ENCODE data around the gene FBXW12.

The FBXW12 gene

GRCh38 chr3:48431224-48432029 lies 59.4 kb downstream of the FBXW12 start:
- TF ChIP-seq POLR2AphosphoS5 (IDR thresholded peaks at IDR 0.05; ENCODE audit: borderline replicate concordance, low read depth, low read length): no peak
- TF ChIP-seq FOXP2 (optimal IDR thresholded peaks at IDR 0.05; ENCODE audit: control extremely low read depth, extremely low read length, insufficient read depth): no peak
- no peak for TF ChIP-seq EZH2 (IDR thresholded peaks at IDR 0.05)
- DNase-seq (ENCODE audit: low read depth, low spot score): no peak
- H3K9me3 ChIP-seq (ENCODE audit: low read depth, low read length): no peaks in the 10 kb centered on the region
- H3K4me3 ChIP-seq: no peak overlapping the region
- no peak overlapping the region for H3K27ac ChIP-seq
- H3K36me3 ChIP-seq (ENCODE audit: insufficient read depth, low read length): no peaks in the 10 kb centered on the region; the same call in 1 of the 2 replicates
- no peak overlapping the region for H3K9ac ChIP-seq (ENCODE audit: insufficient read length)

DNA sequence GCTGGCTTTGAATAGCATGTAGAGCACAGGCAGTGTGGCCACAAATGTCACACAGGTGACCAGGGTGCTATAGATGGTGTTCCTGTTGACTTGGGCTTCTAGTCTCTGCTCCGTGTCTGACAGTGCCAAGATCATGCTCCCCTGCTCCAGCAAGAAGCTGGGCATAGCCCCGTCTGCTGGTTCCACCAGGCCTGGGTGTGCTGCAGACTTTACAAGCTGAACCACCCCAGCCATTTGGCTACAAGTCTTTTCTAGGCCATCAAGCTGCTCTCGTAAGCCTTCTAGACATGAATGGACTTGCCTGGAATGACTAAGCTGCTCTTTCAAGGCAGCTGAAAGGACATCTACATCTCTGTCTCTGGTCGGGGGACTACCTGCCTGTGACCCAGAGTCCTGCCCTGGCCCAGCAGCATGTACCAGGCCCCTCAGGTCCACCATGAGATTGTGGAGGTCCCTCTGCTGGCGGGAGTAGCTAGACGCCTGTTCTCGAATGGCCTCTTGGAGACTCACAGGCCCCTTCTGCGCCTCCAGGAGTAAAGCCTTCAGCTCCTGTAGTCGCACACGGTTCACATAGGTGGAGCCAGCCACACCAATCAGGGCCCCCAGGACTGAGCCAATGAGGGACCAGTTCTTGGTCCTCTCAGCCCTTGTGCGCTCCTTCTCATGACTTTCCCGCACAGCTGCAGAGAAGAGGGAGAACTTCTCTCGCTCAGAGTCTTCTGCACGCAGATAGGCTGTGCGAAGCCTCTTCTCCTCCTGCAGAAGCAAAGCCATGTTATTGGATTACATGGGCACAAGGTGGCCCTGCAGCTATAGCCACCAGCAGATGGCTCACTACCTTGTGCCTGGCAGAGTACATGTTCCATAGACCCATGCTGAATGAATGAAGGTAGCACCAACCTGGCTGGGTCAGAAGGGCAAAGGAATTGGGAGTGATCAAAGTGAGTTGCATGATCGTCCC lies 60.7 kb downstream of the FBXW12 start:
- no peak for TF ChIP-seq POLR2AphosphoS5 (IDR thresholded peaks at IDR 0.05; ENCODE audit: borderline replicate concordance, low read depth, low read length)
- no peak for TF ChIP-seq EZH2 (IDR thresholded peaks at IDR 0.05)
- no peak for TF ChIP-seq FOXP2 (optimal IDR thresholded peaks at IDR 0.05; ENCODE audit: control extremely low read depth, extremely low read length, insufficient read depth)
- Histone ChIP-seq H3K9me3 (ENCODE audit: low read depth, low read length) (no peaks in the 10 kb centered on the region), H3K9ac (ENCODE audit: insufficient read length) (no peak overlapping the region), H3K36me3 (ENCODE audit: insufficient read depth, low read length) (no peaks in the 10 kb centered on the region; the same call in 1 of the 2 replicates), H3K27ac (no peak overlapping the region), H3K4me3 (no peak overlapping the region)
- no peak for DNase-seq (ENCODE audit: low read depth, low spot score)

- TF ChIP-seq POLR2AphosphoS5 (IDR thresholded peaks at IDR 0.05; ENCODE audit: borderline replicate concordance, low read depth, low read length) (no peak), FOXP2 (optimal IDR thresholded peaks at IDR 0.05; ENCODE audit: control extremely low read depth, extremely low read length, insufficient read depth) (no peak), EZH2 (IDR thresholded peaks at IDR 0.05) (no peak)
- no peaks in the 10 kb centered on the region; the same call in 1 of the 2 replicates for H3K36me3 ChIP-seq (ENCODE audit: insufficient read depth, low read length)
- H3K4me3 ChIP-seq: no peak overlapping the region
- H3K9ac ChIP-seq (ENCODE audit: insufficient read length): no peak overlapping the region
- H3K27ac ChIP-seq: no peak overlapping the region
- no peak for DNase-seq (ENCODE audit: low read depth, low spot score)
- no peaks in the 10 kb centered on the region for H3K9me3 ChIP-seq (ENCODE audit: low read depth, low read length)
Observed at GRCh38 chr3:48433472-48434118, 61.6 kb downstream of the FBXW12 start.

DNA sequence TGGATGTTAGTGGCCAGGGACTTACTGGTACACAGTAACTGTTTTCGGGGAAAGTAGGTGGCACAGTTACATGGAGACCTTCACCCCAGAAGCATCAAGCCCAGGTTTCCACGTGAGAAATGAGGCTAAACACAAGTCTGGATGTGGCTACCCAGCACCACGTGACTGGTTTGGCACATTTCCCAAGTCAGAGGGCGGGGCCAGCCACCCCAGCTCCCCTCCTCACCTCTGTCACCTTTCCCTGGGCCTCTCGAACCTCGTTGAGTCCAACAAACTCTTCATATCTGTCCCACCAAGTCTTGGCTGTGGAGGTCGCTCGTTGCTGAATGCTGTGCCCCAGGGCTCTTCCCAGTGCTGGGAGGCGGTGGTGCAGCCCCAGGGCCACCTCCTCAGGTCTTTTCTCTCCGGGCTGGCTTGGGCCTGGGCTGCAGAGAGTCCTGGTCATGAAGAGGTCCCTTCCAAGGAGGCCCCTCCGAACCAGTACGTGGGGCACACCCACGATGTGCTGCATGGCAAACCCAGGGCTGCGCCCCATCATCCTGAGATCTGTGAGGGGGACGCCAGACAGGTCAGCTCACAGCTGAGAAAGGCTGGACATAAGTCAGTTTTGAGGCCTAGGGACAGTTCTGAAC lies 62.7 kb downstream of the FBXW12 start:
- H3K36me3 ChIP-seq (ENCODE audit: insufficient read depth, low read length): no peaks in the 10 kb centered on the region; the same call in 1 of the 2 replicates
- no peak overlapping the region for H3K9ac ChIP-seq (ENCODE audit: insufficient read length)
- H3K4me3 ChIP-seq: no peak overlapping the region
- H3K27ac ChIP-seq: no peak overlapping the region
- TF ChIP-seq POLR2AphosphoS5 (IDR thresholded peaks at IDR 0.05; ENCODE audit: borderline replicate concordance, low read depth, low read length) (no peak), EZH2 (IDR thresholded peaks at IDR 0.05) (no peak), FOXP2 (optimal IDR thresholded peaks at IDR 0.05; ENCODE audit: control extremely low read depth, extremely low read length, insufficient read depth) (no peak)
- no peaks in the 10 kb centered on the region for H3K9me3 ChIP-seq (ENCODE audit: low read depth, low read length)
- DNase-seq (ENCODE audit: low read depth, low spot score): no peak

GRCh38 chr3:48435223-48435595 lies 63.2 kb downstream of the FBXW12 start:
- H3K36me3 ChIP-seq (ENCODE audit: insufficient read depth, low read length): no peaks in the 10 kb centered on the region; the same call in 1 of the 2 replicates
- H3K9me3 ChIP-seq (ENCODE audit: low read depth, low read length): no peaks in the 10 kb centered on the region
- H3K9ac ChIP-seq (ENCODE audit: insufficient read length): no peak overlapping the region
- DNase-seq (ENCODE audit: low read depth, low spot score): no peak
- H3K4me3 ChIP-seq: no peak overlapping the region
- no peak overlapping the region for H3K27ac ChIP-seq
- no peak for TF ChIP-seq FOXP2 (optimal IDR thresholded peaks at IDR 0.05; ENCODE audit: control extremely low read depth, extremely low read length, insufficient read depth)

GRCh38 chr3:48435774-48436476 lies 63.9 kb downstream of the FBXW12 start:
- H3K36me3 ChIP-seq (ENCODE audit: insufficient read depth, low read length): no peaks in the 10 kb centered on the region; the same call in 1 of the 2 replicates
- no peak overlapping the region for H3K27ac ChIP-seq
- no peaks in the 10 kb centered on the region for H3K9me3 ChIP-seq (ENCODE audit: low read depth, low read length)
- H3K4me3 ChIP-seq: no peak overlapping the region
- TF ChIP-seq FOXP2 (optimal IDR thresholded peaks at IDR 0.05; ENCODE audit: control extremely low read depth, extremely low read length, insufficient read depth) (no peak), EZH2 (IDR thresholded peaks at IDR 0.05) (no peak), POLR2AphosphoS5 (IDR thresholded peaks at IDR 0.05; ENCODE audit: borderline replicate concordance, low read depth, low read length) (no peak)
- DNase-seq (ENCODE audit: low read depth, low spot score): peak; percentile 39
- H3K9ac ChIP-seq (ENCODE audit: insufficient read length): no peak overlapping the region

GRCh38 chr3:48436477-48436787 lies 64.4 kb downstream of the FBXW12 start:
- no peak overlapping the region for H3K4me3 ChIP-seq
- H3K27ac ChIP-seq: no peak overlapping the region
- H3K9me3 ChIP-seq (ENCODE audit: low read depth, low read length): no peaks in the 10 kb centered on the region
- no peaks in the 10 kb centered on the region; the same call in 1 of the 2 replicates for H3K36me3 ChIP-seq (ENCODE audit: insufficient read depth, low read length)
- no peak for DNase-seq (ENCODE audit: low read depth, low spot score)
- no peak for TF ChIP-seq FOXP2 (optimal IDR thresholded peaks at IDR 0.05; ENCODE audit: control extremely low read depth, extremely low read length, insufficient read depth)
- no peak for TF ChIP-seq EZH2 (IDR thresholded peaks at IDR 0.05)
- no peak for TF ChIP-seq POLR2AphosphoS5 (IDR thresholded peaks at IDR 0.05; ENCODE audit: borderline replicate concordance, low read depth, low read length)
- no peak overlapping the region for H3K9ac ChIP-seq (ENCODE audit: insufficient read length)

Measured in SK-N-MC (cell line).